ENCODE measurements around the gene YIPF5. TPM values are rescaled to one million over a fixed set of nuclear protein-coding genes. Genes with fewer than 3 reads are reported as not detected.

YIPF5 gene
- total RNA-seq: 40.3 and 117 TPM in 2 replicates

DNA sequence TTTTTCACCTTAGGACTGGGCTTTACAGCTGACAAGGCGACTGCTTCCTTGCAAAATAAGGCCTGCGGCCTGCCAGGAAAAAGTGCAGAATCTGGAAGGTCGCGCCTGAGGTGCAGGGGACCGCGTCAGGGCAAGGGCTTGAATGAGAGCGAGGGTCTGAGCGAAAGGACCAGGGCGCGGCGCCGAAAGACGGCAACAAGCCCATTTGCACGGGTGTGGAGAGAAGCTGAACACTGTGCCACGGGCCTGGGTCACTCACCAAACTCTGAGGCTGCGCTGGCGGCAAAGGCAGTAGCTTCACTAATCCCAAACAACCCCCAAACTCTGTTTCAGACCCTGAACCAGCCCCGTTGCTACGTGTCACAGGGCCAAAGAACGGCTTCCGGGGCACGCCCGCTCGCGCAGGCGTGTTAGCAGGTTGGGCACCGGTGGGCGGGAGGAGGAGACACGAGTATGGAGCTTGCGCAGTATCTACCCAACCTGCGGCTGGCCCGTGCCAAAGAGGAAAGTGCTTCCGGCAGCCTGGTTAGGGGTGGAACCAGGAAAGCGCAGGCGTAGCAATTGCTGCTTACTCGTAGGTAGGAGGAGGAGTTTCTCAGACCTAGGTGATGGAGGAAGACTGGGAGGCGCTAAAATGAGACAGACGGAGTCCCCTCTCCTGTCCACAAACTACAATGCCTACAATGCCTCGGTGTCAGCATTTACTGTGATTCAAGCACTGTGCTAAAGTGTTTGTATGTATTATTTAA lies at the start of gene YIPF5, which contains the start of gene KCTD16:
YIPF5 (minus strand) TSS at position 384 of the 749 bp plus-strand sequence. CDS start 704 bp downstream, outside the sequence.
KCTD16 (plus strand) TSS at position 598 of the 749 bp plus-strand sequence.

Other genes starting within 250 kb of the YIPF5 start
- under 0.01 and 0.06 TPM in 2 replicates for gene KCTD16, start 214 bp upstream of the YIPF5 start, total RNA-seq